Measurements from ENCODE around the gene HOXA11.

HOXA11 gene

GRCh38 chr7:27172823-27173510 lies 12.1 kb downstream of the HOXA11 start:
- Histone ChIP-seq H3K4me1 (ENCODE audit: insufficient read depth, low read length) (no peaks in the 10 kb centered on the region), H3K9me3 (ENCODE audit: insufficient read depth, low read length, severe bottlenecking) (no peaks in the 10 kb centered on the region), H2AFZ (ENCODE audit: low read depth, low read length) (no peak overlapping the region), H3K9ac (ENCODE audit: low read depth, low read length) (no peak overlapping the region), H3K27ac (ENCODE audit: low read length) (no peak overlapping the region), H3K79me2 (ENCODE audit: insufficient read depth, low read length) (no peaks in the 10 kb centered on the region), H3K27me3 (ENCODE audit: insufficient read depth, low read length, poor library complexity) (peaks cover 10% of the 10 kb centered on the region), H3K36me3 (ENCODE audit: insufficient read depth, low read length) (no peaks in the 10 kb centered on the region), H3K4me2 (ENCODE audit: insufficient read depth, low read length) (no peak overlapping the region), H3K4me3 (ENCODE audit: low read depth in 1 of 2, low read length in 2 of 2) (no peak overlapping the region), H4K20me1 (ENCODE audit: insufficient read depth, low read length) (no peaks in the 10 kb centered on the region)
- ATAC-seq (ENCODE audit: insufficient read depth, low read depth), result no peak
- TF ChIP-seq EZH2 (IDR thresholded peaks at IDR 0.05; ENCODE audit: borderline replicate concordance, low read depth, low read length, severe bottlenecking), result no peak
- no peak for TF ChIP-seq CTCF (IDR thresholded peaks at IDR 0.05; ENCODE audit: borderline replicate concordance, extremely low read depth, low read length, poor library complexity, severe bottlenecking)
- no peak for DNase-seq

GRCh38 chr7:27172315-27172774 lies 12.7 kb downstream of the HOXA11 start:
- no peaks in the 10 kb centered on the region for H3K4me1 ChIP-seq (ENCODE audit: insufficient read depth, low read length)
- DNase-seq, result no peak
- H3K27ac ChIP-seq (ENCODE audit: low read length), result no peak overlapping the region
- TF ChIP-seq EZH2 (IDR thresholded peaks at IDR 0.05; ENCODE audit: borderline replicate concordance, low read depth, low read length, severe bottlenecking) (no peak), CTCF (IDR thresholded peaks at IDR 0.05; ENCODE audit: borderline replicate concordance, extremely low read depth, low read length, poor library complexity, severe bottlenecking) (no peak)
- no peak overlapping the region for H3K4me2 ChIP-seq (ENCODE audit: insufficient read depth, low read length)
- H4K20me1 ChIP-seq (ENCODE audit: insufficient read depth, low read length), result no peaks in the 10 kb centered on the region
- no peaks in the 10 kb centered on the region for H3K9me3 ChIP-seq (ENCODE audit: insufficient read depth, low read length, severe bottlenecking)
- H3K9ac ChIP-seq (ENCODE audit: low read depth, low read length), result no peak overlapping the region
- H2AFZ ChIP-seq (ENCODE audit: low read depth, low read length), result no peak overlapping the region
- ATAC-seq (ENCODE audit: insufficient read depth, low read depth), result no peak
- H3K79me2 ChIP-seq (ENCODE audit: insufficient read depth, low read length), result no peaks in the 10 kb centered on the region
- no peaks in the 10 kb centered on the region for H3K36me3 ChIP-seq (ENCODE audit: insufficient read depth, low read length)
- H3K4me3 ChIP-seq (ENCODE audit: low read depth in 1 of 2, low read length in 2 of 2), result no peak overlapping the region
- peaks cover 7% of the 10 kb centered on the region for H3K27me3 ChIP-seq (ENCODE audit: insufficient read depth, low read length, poor library complexity)

GRCh38 chr7:27171637-27172314 lies 13.3 kb downstream of the HOXA11 start:
- Histone ChIP-seq H3K79me2 (ENCODE audit: insufficient read depth, low read length) (no peaks in the 10 kb centered on the region), H2AFZ (ENCODE audit: low read depth, low read length) (no peak overlapping the region), H3K4me1 (ENCODE audit: insufficient read depth, low read length) (no peaks in the 10 kb centered on the region), H4K20me1 (ENCODE audit: insufficient read depth, low read length) (no peaks in the 10 kb centered on the region), H3K4me3 (ENCODE audit: low read depth in 1 of 2, low read length in 2 of 2) (no peak overlapping the region), H3K9ac (ENCODE audit: low read depth, low read length) (no peak overlapping the region), H3K36me3 (ENCODE audit: insufficient read depth, low read length) (no peaks in the 10 kb centered on the region), H3K27me3 (ENCODE audit: insufficient read depth, low read length, poor library complexity) (peaks cover 7% of the 10 kb centered on the region), H3K9me3 (ENCODE audit: insufficient read depth, low read length, severe bottlenecking) (no peaks in the 10 kb centered on the region), H3K27ac (ENCODE audit: low read length) (no peak overlapping the region), H3K4me2 (ENCODE audit: insufficient read depth, low read length) (no peak overlapping the region)
- ATAC-seq (ENCODE audit: insufficient read depth, low read depth) (0 out of 3 replicates have a peak, but pooled peaks have one; percentile 37), DNase-seq (no peak)
- TF ChIP-seq EZH2 (IDR thresholded peaks at IDR 0.05; ENCODE audit: borderline replicate concordance, low read depth, low read length, severe bottlenecking), result no peak
- peak; percentile 5 for TF ChIP-seq CTCF (IDR thresholded peaks at IDR 0.05; ENCODE audit: borderline replicate concordance, extremely low read depth, low read length, poor library complexity, severe bottlenecking)

All from DND-41 (cell line).